ENCODE data around the gene CALB2.

Gene CALB2

DNA sequence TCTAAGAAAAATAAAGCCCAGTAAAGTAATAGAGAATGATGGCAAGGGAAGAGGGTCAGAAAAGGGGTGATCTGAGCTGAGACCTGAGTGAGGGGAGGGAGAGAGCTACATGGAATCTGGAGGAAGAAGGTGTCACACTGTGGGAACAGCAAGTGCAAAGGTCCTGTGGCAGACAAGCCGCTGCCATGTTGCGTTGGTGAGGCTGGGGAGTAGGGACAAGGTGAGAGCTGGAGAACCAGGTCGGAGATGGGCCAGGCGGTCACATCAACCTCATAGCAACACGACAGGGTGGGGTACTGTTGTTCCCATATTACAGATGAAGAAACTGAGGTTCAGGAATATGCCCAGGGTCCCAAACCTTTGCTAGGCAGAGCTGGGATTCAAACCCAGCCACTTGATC, 16.6 kb upstream of the CALB2 start:
- TF ChIP-seq, protein P1, sequence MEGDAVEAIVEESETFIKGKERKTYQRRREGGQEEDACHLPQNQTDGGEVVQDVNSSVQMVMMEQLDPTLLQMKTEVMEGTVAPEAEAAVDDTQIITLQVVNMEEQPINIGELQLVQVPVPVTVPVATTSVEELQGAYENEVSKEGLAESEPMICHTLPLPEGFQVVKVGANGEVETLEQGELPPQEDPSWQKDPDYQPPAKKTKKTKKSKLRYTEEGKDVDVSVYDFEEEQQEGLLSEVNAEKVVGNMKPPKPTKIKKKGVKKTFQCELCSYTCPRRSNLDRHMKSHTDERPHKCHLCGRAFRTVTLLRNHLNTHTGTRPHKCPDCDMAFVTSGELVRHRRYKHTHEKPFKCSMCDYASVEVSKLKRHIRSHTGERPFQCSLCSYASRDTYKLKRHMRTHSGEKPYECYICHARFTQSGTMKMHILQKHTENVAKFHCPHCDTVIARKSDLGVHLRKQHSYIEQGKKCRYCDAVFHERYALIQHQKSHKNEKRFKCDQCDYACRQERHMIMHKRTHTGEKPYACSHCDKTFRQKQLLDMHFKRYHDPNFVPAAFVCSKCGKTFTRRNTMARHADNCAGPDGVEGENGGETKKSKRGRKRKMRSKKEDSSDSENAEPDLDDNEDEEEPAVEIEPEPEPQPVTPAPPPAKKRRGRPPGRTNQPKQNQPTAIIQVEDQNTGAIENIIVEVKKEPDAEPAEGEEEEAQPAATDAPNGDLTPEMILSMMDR (IDR thresholded peaks at IDR 0.05; ENCODE audit: control extremely low read depth, extremely low read depth, low read depth, missing control alignments) = no peak
- POLR2A ChIA-PET = no interaction called here
- DNase-seq (ENCODE audit: extremely low spot score) = no peak
- CTCF ChIA-PET = interaction anchor here (1.0 to 3.8 kb wide), 3 partner anchors 16 to 31 kb away, joined by 3 to 16 read pairs (median 6); no protein-coding TSS in a partner anchor

DNA sequence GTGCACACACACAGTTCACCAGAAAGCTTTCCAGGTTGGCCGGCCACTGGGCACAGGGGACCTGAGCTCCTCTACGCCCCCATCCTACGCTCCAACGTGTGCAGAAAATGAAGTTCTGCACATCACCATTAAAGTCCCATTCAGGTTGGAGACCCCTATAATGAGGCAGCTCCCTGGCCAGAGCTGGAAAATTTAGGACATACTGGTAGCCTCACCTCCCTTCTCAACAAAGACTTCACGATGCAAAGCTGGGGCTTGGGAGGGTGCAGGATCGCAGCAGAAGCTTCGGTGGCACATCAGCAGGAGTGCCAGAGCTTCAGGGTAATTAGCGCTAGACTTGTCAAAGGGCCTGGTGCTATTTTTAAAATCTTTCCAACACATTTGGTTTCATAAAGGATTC, 15.4 kb upstream of the CALB2 start:
- ChIA-PET CTCF (interaction anchor here (1.0 kb wide), 1 partner anchor 28 kb away, joined by 3 read pairs; no protein-coding TSS in a partner anchor), POLR2A (no interaction called here)
- no peak for DNase-seq (ENCODE audit: extremely low spot score)
- TF ChIP-seq, protein P1 (IDR thresholded peaks at IDR 0.05; ENCODE audit: control extremely low read depth, extremely low read depth, low read depth, missing control alignments) = no peak

DNA sequence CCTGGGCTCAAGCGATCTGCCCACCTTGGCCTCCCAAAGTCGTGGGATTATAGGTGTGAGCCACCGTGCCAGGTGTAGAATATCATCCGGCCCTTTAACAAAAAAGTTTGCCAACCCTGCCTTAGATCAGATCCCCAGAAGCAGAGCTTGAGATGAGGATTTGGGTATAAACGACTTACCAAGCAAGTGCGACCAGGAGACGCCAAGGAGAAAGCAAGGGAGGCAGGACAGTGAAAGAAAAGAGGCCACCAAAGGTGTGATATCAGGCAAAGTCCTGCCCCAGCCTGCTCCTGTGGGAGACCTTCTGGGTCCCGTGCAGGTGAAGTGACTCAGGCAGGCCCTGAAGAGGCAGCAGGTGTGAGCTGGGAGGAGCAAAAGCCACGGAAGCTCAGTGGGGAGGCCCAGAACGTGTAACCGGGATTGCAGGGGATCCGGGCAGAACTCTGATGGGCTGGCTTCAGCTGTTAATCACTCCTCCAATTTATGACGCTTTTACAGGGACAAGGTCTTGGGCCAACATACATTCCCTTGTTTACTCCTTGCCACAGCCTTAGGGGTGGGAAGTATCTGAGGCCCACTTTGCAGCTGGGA, 14.1 kb upstream of the CALB2 start:
- TF ChIP-seq, protein P1 (IDR thresholded peaks at IDR 0.05; ENCODE audit: control extremely low read depth, extremely low read depth, low read depth, missing control alignments) = no peak
- ChIA-PET POLR2A (no interaction called here), CTCF (interaction anchor here (0.8 to 1.2 kb wide), 3 partner anchors 10 to 32 kb away, joined by 3 to 4 read pairs (median 3); no protein-coding TSS in a partner anchor)
- DNase-seq (ENCODE audit: extremely low spot score) = no peak

DNA sequence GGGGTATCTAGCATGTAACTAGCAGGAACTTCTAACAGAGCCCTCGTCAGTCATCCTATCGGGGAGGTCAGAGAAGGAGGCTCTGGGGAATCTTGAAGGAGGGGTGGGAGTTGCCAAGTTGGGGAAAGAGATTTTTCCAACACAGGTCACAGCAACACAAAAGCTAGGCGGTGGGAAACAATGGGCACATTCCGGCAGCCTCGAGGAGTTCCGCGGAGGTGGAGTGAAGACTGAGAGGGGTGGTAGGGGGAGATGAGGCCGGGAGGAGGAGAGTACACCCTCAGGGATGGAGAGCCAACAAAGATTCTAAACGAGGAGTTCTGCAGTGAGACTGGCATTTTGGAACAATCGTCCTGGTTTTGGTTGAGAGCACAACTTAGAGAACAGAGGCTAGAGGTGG, 13.5 kb upstream of the CALB2 start:
- POLR2A ChIA-PET = no interaction called here
- CTCF ChIA-PET = interaction anchor here (0.8 to 1.2 kb wide), 2 partner anchors 23 to 33 kb away, joined by 3 to 4 read pairs; no protein-coding TSS in a partner anchor
- TF ChIP-seq, protein P1 (IDR thresholded peaks at IDR 0.05; ENCODE audit: control extremely low read depth, extremely low read depth, low read depth, missing control alignments) = no peak
- DNase-seq (ENCODE audit: extremely low spot score) = no peak

DNA sequence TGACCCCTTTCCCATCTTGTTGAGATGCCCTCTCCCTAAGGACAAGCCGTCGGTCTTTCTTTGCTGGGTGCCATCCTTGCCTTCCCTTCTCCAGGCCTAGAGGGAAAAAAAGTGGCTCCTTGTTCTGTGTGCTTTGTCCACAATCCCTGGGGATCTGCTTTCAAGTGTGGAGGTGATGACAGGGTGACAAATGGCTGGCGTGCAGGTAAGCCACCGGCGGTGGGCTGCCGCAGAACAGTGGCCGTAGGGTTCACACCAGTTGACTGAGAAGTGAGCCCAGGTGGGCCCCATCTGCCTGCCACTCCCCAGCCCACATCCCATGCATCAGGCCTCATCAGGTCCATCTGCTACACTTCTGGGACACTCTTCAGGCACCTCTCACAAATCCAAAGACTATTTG, 11.4 kb upstream of the CALB2 start:
- POLR2A ChIA-PET = no interaction called here
- CTCF ChIA-PET = interaction anchor here (1.4 to 3.8 kb wide), 2 partner anchors 9 to 35 kb away, joined by 3 to 12 read pairs; no protein-coding TSS in a partner anchor
- DNase-seq (ENCODE audit: extremely low spot score) = no peak
- TF ChIP-seq, protein P1 (IDR thresholded peaks at IDR 0.05; ENCODE audit: control extremely low read depth, extremely low read depth, low read depth, missing control alignments) = no peak

DNA sequence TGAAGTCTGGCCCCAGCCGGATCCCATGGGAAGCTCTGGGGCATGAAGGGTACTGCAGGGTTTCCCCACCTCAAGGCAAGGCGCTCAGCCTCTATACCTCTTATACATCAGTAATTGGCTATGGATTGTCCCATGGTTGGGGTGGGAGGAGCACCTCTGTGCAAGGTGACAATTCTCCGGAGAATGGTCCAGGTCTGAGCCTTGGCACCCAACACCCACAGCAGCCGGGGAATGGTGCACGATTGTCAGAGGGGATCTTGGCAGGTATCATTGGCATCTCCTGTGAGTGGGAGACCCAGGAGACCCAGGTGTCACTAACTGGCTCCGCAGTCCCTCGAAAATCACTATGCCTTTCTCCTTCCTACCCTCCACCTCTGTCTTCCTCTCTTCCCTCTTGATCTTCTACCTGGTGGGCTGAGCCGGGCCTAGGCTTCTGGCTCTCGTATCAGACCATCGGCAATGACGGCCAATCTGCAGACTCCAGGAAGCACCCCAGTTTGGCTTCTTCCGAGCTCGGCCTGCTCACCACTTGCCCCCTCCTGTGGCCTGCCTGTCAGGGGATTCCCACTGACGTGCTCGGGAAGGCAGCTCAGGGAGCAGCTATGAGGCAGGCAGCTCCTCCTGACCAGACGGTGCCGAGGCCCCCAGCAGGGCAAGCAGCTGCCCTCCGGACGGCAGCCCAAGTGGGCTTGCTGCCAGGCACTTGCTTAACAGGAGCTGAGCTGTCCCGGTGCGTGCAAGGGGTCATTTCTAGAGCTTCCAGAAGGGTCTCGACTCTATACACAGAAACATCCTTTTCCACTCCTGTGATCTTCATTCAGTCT, 10.0 kb upstream of the CALB2 start:
- POLR2A ChIA-PET = no interaction called here
- CTCF ChIA-PET = interaction anchor here (1.3 to 3.8 kb wide), 4 partner anchors 9 to 37 kb away, joined by 3 to 12 read pairs (median 8); partner anchors contain the start of gene CALB2
- DNase-seq (ENCODE audit: extremely low spot score) = no peak
- TF ChIP-seq, protein P1 (IDR thresholded peaks at IDR 0.05; ENCODE audit: control extremely low read depth, extremely low read depth, low read depth, missing control alignments) = no peak

Measured in GM10248 (cell line).